Smooth muscle cell (in vitro differentiated cells): Measurements from ENCODE around the gene AGPS. TPM values are rescaled to one million over a fixed set of nuclear protein-coding genes. Genes with fewer than 3 reads are reported as not detected.

Experiments used
- DNase-seq: peaks from one replicate; lab custom pipeline; 2025; ENCODE audit not compliant: unreplicated experiment; lab: John Stamatoyannopoulos, UW
- H2AFZ ChIP-seq: fragments of 200-600 bp; sonication (generic); 2 replicates; pipeline ENCODE4 v1.6.0; 2016; ENCODE audit warnings: antibody characterized with exemption, low read depth, mild to moderate bottlenecking
- H3F3A ChIP-seq: fragments of 200-600 bp; sonication (generic); 2 replicates; pipeline ENCODE4 v1.6.0; 2017; ENCODE audit warnings: antibody characterized with exemption, low read depth
- H3K27ac ChIP-seq: fragments of 200-600 bp; sonication (generic); 2 replicates; pipeline ENCODE4 v1.5.1; 2016; ENCODE audit warnings: low read depth, mild to moderate bottlenecking
- H3K27me3 ChIP-seq: fragments of 200-600 bp; sonication (generic); 2 replicates; pipeline ENCODE4 v1.6.1; 2016; ENCODE audit warnings: low read depth, mild to moderate bottlenecking
- H3K36me3 ChIP-seq: fragments of 200-600 bp; sonication (generic); 2 replicates; pipeline ENCODE4 v1.5.1; 2016; ENCODE audit warnings: low read depth
- H3K4me1 ChIP-seq: fragments of 200-600 bp; sonication (generic); 2 replicates; pipeline ENCODE4 v1.5.1; 2016; ENCODE audit warnings: low read depth
- H3K4me2 ChIP-seq: fragments of 200-600 bp; sonication (generic); 2 replicates; pipeline ENCODE4 v1.6.0; 2016; ENCODE audit warnings: mild to moderate bottlenecking
- H3K4me3 ChIP-seq: fragments of 200-600 bp; sonication (generic); 2 replicates; pipeline ENCODE4 v1.5.1; 2016; ENCODE audit warnings: mild to moderate bottlenecking
- H3K79me2 ChIP-seq: fragments of 200-600 bp; sonication (generic); 2 replicates; pipeline ENCODE4 v1.6.0; 2016; ENCODE audit warnings: low read depth, mild to moderate bottlenecking
- H3K9ac ChIP-seq: fragments of 200-600 bp; sonication (generic); 2 replicates; pipeline ENCODE4 v1.6.0; 2016; ENCODE audit warnings: low read depth
- H3K9me3 ChIP-seq: fragments of 200-600 bp; sonication (generic); replicated peaks from 2 replicates; pipeline ENCODE4 v1.5.1; 2016; ENCODE audit warnings: low read depth
- H4K20me1 ChIP-seq: fragments of 200-600 bp; sonication (generic); 2 replicates; pipeline ENCODE4 v1.6.0; 2016; ENCODE audit warnings: low read depth
- CTCF ChIP-seq: fragments of 200-600 bp; sonication (generic); IDR thresholded peaks from 2 replicates; pipeline ENCODE4 v1.5.1; 2017; ENCODE audit warnings: borderline replicate concordance, mild to moderate bottlenecking, antibody characterized with exemption; ENCODE audit not compliant: insufficient read depth, poor library complexity, severe bottlenecking
- WGBS: methylation state at CpG from one replicate; pipeline ENCODE4 v1.1.7; 2016; ENCODE audit warnings: low lambda C conversion rate; 5-methylcytosine and 5-hydroxymethylcytosine counted together
- polyA plus RNA-seq: library from polyadenylated mRNA; unstranded; fragments of >200 nt; fragmentation: Nextera tagmentation; extraction: Ambion mirVana; gene quantifications from 2 replicates; pipeline ENCODE4 v1.2.1, GENCODE V29; 2016
- total RNA-seq: library from RNA; depleted of rRNA; stranded (reverse); fragments of >200 nt; gene quantifications from 2 replicates; pipeline ENCODE4 v1.2.3, GENCODE V29; 2014

AGPS gene
- total and polyA plus RNA-seq, 2 experiments from 2014 or later, result 19.5 to 41.4 TPM

GRCh38 chr2:177556153-177556552, 163.6 kb downstream of the AGPS start:
- Histone ChIP-seq H3K27me3 (no peaks in the 10 kb centered on the region), H3K4me2 (peak overlapping the region; percentile 43), H3K4me3 (no peak overlapping the region), H3K79me2 (no peaks in the 10 kb centered on the region), H2AFZ (peak overlapping the region; percentile 33), H3F3A (no peaks in the 10 kb centered on the region), H3K9me3 (no peaks in the 10 kb centered on the region), H3K4me1 (peaks cover 4% of the 10 kb centered on the region), H3K9ac (no peak overlapping the region), H3K36me3 (no peaks in the 10 kb centered on the region), H4K20me1 (no peaks in the 10 kb centered on the region), H3K27ac (peak overlapping the region; percentile 15)
- 45% methylated on average over 2 of the region's 2 CpGs for WGBS
- TF ChIP-seq CTCF, result no peak
- DNase-seq, result no peak

DNA sequence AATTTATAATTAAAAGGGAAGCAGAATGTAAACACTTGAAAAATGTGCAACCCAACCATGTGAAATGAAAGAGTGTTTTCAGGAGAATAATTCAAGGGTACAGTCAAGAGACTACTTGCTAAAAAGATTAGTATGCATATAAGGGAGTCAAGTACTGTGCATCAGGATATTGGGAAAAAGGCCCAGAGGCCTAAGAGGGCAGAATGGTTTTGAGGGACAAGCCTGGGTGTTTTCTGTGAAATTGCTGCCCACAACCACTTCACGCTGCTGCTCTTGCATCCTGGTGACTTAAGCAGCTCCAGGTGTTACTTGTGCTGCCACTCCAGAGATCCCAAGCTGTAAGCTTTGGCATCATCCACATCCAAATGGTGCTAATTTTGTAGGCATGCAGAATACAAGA, 165.2 kb downstream of the AGPS start:
- Histone ChIP-seq H3K9ac (no peak overlapping the region), H2AFZ (no peak overlapping the region), H3K4me1 (peaks cover 4% of the 10 kb centered on the region), H3K4me3 (no peak overlapping the region), H3K36me3 (no peaks in the 10 kb centered on the region), H3K4me2 (no peak overlapping the region), H3K27ac (no peak overlapping the region), H3F3A (no peaks in the 10 kb centered on the region), H4K20me1 (no peaks in the 10 kb centered on the region), H3K27me3 (no peaks in the 10 kb centered on the region), H3K79me2 (no peaks in the 10 kb centered on the region), H3K9me3 (no peaks in the 10 kb centered on the region)
- 90% methylated on average over 1 of the region's 1 CpG for WGBS
- DNase-seq, result no peak
- TF ChIP-seq CTCF, result no peak

DNA sequence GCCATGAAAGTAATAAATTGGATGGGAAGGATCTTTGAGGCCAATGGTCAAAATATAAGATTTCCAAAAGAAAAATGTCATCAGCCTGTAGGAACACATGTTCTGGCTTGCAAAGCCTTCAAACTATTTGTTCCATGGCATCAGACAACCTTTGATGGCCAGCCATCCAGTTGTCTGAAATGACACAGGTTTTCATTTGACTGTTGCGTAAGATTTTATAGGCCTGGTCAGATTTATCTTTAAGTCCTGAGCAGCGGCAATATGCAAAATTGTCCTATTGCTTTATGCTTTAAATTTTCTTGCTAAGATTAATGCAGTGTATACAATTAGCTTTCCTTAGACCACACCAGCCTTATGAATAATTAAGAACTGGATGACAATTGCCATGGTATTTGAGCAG, 167.1 kb downstream of the AGPS start:
- H3K36me3 ChIP-seq, result no peaks in the 10 kb centered on the region
- no peaks in the 10 kb centered on the region for H4K20me1 ChIP-seq
- no peak overlapping the region for H3K9ac ChIP-seq
- DNase-seq, result no peak
- WGBS, result 80% methylated on average over 2 of the region's 2 CpGs
- no peaks in the 10 kb centered on the region for H3K27me3 ChIP-seq
- H3K79me2 ChIP-seq, result no peaks in the 10 kb centered on the region
- no peaks in the 10 kb centered on the region for H3K4me1 ChIP-seq
- TF ChIP-seq CTCF, result no peak
- no peak overlapping the region for H2AFZ ChIP-seq
- H3K9me3 ChIP-seq, result no peaks in the 10 kb centered on the region
- H3K4me2 ChIP-seq, result no peak overlapping the region
- H3K27ac ChIP-seq, result no peak overlapping the region
- H3K4me3 ChIP-seq, result no peak overlapping the region
- H3F3A ChIP-seq, result no peaks in the 10 kb centered on the region

GRCh38 chr2:177568390-177568789, 175.8 kb downstream of the AGPS start:
- Histone ChIP-seq H3K79me2 (no peaks in the 10 kb centered on the region), H3K36me3 (no peaks in the 10 kb centered on the region), H3K27me3 (no peaks in the 10 kb centered on the region), H3K4me3 (no peak overlapping the region), H4K20me1 (no peaks in the 10 kb centered on the region), H3K4me1 (peaks cover 5% of the 10 kb centered on the region), H2AFZ (no peak overlapping the region), H3K27ac (no peak overlapping the region), H3K9ac (no peak overlapping the region), H3K4me2 (no peak overlapping the region), H3K9me3 (no peaks in the 10 kb centered on the region), H3F3A (no peaks in the 10 kb centered on the region)
- 85% methylated on average over 1 of the region's 1 CpG for WGBS
- DNase-seq, result no peak
- TF ChIP-seq CTCF, result no peak
